GM18502 (cell line): ENCODE data around the gene GPR35.

Experiments
- ATAC-seq: cut with Tn5 transposase; IDR thresholded peaks from one replicate; pipeline ENCODE4 v1.9.1; 2021; ENCODE audit warnings: mild to moderate bottlenecking; ENCODE audit not compliant: unreplicated experiment, poor library complexity

GPR35 gene

DNA sequence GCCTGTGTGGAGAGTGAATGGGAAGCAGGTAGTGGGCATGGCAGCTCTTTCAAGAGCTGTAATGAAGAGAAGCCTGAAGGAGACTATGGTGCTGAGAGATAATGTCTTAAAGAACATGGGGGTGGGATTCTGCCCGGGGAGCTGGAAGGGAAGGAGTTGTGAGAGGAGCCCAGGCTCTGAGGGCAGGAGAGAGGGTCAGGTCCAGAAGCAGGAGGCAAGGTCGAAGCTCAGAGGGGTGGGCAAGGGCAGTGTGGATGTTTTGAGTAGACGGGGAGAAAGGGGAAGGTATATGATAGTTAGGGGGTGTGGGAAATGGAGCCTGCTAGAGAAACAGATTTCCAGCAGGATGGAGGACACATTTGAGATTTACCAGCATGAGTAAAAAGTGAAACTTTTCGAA is 36.6 kb upstream of the GPR35 start:
- ATAC-seq = no peak

DNA sequence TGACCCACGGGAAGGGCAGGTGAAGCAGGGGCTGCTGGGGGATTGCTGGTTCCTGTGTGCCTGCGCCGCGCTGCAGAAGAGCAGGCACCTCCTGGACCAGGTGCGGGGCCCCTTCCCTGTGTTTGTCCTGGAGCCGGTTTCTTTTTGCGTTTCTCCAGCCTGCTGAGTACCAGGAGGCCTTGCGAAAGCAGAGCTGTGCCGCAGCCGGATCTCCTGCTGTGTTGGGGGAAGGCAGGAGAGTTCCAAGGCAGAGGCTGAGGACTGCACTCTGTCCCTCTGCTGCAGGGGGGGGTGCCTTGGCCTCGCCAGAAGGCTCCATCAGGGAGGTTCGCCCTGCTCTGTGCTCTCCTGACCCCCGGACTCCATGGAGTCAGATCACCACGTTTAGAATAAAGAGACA is 35.9 kb upstream of the GPR35 start:
- no peak for ATAC-seq

GRCh38 chr2:240589850-240590525 is 35.3 kb upstream of the GPR35 start:
- no peak for ATAC-seq

GRCh38 chr2:240590681-240591111 is 34.6 kb upstream of the GPR35 start:
- ATAC-seq = no peak

GRCh38 chr2:240591226-240591625 is 34.1 kb upstream of the GPR35 start:
- ATAC-seq = no peak

DNA sequence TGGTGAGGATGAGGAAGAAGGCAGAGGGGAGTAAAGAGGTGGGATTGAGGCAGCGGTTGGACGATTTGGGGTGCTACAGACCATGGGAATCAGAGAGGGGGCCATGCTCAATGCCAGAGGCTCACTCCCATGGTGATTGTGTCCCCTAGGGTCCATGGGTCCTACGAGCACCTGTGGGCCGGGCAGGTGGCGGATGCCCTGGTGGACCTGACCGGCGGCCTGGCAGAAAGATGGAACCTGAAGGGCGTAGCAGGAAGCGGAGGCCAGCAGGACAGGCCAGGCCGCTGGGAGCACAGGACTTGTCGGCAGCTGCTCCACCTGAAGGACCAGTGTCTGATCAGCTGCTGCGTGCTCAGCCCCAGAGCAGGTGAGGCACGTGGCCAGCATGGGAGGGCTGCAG is 33.5 kb upstream of the GPR35 start:
- no peak for ATAC-seq

- no peak for ATAC-seq
These were observed 32.1 kb upstream of the GPR35 start for GRCh38 chr2:240593026-240593702.

GRCh38 chr2:240593703-240594451 is 31.4 kb upstream of the GPR35 start:
- no peak for ATAC-seq

- no peak for ATAC-seq
These were observed 30.5 kb upstream of the GPR35 start for GRCh38 chr2:240594511-240595380.

DNA sequence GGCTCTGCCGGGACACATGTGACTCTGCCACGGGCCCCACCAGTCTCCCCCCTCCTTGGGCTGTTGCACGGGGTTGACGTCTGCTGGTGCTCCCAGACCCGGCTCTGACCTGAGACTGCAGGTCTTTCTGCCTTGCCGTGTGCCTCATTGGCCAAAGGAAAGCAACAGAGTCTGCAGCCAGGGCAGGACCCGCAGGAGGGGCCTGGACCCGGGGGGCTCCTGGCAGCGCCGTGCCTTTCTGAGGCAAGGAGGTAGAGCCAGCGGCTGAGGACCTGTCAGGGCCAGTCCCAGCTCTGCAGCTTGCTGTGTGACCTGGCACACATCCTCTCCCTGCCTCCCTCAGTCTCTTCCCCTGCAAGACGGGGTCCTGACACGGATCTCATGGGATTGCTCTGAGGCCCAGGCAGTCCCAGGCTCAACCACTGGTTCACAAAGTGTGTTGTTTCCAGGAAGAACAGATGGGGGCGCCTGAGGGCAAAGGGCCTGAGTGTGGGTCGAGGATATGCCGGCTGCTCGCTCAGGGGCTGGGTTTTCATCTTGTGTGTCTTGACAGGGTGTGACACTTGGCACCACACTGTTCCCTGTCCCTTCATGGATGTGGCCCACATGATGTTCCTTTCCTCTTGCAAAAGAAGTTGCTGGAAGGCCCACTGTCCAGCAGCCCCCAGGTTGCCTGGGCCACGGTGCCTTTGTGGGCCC is 29.8 kb upstream of the GPR35 start:
- ATAC-seq = no peak

DNA sequence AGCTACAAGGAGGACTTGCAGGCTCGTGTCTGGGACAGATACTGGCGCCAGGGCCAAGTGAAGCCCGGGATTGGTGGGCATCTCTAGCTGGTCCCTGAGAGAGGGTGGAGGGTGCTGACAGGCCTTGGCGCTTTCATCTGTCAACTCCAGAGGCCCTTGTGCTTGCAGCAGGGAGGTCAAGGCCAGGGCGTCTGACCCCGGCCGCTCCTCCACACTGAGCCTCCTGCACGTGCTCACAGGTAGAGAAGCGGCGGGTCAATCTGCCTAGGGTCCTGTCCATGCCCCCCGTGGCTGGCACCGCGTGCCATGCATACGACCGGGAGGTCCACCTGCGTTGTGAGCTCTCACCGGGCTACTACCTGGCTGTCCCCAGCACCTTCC is 29.2 kb upstream of the GPR35 start:
- no peak for ATAC-seq

- ATAC-seq = no peak
These were observed 28.8 kb upstream of the GPR35 start for GRCh38 chr2:240596491-240596931.

- no peak for ATAC-seq
These were observed 28.2 kb upstream of the GPR35 start for GRCh38 chr2:240597054-240597418.

DNA sequence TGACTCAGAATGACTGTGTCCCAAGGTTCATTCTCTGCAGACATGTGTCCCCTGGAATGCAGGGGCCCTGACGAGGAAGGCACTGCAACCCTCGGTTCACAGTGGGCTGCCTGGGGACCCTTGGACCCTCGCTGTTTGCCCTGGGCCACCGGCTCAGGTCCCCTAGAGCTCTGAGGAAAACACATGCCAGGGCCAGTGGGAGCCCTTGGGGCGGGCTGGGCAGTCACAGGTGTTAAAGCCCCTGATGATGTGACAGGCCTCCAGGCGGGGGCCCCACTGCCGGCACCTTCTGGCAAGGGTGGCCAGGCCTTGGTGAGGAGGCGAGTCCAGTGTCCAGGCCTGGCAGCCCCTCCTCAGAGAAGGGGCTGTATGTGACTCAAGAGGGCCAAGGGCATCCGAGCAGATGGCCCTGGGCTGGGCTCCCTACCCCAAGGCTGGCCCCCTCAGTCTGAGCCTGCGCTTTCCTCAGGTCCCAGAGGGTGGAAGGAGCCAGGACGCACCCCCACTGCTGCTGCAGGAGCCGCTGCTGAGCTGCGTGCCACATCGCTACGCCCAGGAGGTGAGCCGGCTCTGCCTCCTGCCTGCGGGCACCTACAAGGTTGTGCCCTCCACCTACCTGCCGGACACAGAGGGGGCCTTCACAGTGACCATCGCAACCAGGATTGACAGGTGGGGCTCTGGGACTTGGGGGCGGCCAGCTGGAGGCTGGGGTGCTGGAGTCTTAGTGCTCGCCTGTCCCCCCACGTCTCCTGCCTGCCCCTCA is 27.7 kb upstream of the GPR35 start:
- ATAC-seq = no peak

- no peak for ATAC-seq
These were observed 26.9 kb upstream of the GPR35 start for GRCh38 chr2:240598311-240598911.

GRCh38 chr2:240599141-240599583 is 26.1 kb upstream of the GPR35 start:
- no peak for ATAC-seq

GRCh38 chr2:240600451-240600961 is 24.8 kb upstream of the GPR35 start:
- no peak for ATAC-seq

- no peak for ATAC-seq
These were observed 24.0 kb upstream of the GPR35 start for GRCh38 chr2:240601061-240601830.
